Prostate gland (tissue), 2 donors: ENCODE results near the gene ERC2.

ENCODE experiments used
- POLR2A ChIP-seq: fragments of 450-650 bp; IDR thresholded peaks from one replicate; pipeline ENCODE4 v1.6.1; 2016; ENCODE audit warnings: antibody characterized with exemption, mild to moderate bottlenecking
- POLR2AphosphoS5 ChIP-seq: sonication (generic); formaldehyde crosslinking; IDR thresholded peaks from one replicate; pipeline ENCODE4 v1.6.1; 2017; ENCODE audit warnings: antibody characterized with exemption
- TF ChIP-seq, protein P1 (sequence below), 4 experiments: fragments of 200-600 bp in 2 of 4; fragments of 450-650 bp in 2 of 4; sonication (generic) in 2 of 4; IDR thresholded peaks; 1 replicate in 3 of 4; 2 replicates in 1 of 4; pipeline ENCODE4 v1.5.1; 2016 to 2019; ENCODE audit warnings: antibody characterized with exemption in 4 of 4, mild to moderate bottlenecking in 2 of 4, moderate library complexity in 2 of 4

DNA sequence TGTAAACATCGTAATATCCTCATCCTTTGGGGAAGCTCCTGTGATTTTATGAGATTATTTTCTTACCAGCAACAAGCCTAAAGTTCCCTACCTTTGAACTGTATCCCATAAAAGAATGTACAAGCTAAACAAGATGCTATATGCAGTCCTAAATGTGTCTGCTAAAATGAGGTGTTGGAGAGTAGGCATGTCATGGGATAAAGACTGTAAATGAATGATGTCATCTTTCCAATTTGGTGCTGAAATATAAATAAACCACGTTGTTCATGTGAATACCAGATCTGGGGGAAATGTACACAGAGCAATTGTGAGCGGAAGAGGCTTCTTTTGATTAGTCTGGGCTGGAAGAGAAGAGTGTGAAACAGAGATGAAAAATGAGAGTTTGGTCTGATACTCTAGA, 766.3 kb downstream of the ERC2 start:
- no peak for TF ChIP-seq POLR2AphosphoS5
- TF ChIP-seq, protein P1, sequence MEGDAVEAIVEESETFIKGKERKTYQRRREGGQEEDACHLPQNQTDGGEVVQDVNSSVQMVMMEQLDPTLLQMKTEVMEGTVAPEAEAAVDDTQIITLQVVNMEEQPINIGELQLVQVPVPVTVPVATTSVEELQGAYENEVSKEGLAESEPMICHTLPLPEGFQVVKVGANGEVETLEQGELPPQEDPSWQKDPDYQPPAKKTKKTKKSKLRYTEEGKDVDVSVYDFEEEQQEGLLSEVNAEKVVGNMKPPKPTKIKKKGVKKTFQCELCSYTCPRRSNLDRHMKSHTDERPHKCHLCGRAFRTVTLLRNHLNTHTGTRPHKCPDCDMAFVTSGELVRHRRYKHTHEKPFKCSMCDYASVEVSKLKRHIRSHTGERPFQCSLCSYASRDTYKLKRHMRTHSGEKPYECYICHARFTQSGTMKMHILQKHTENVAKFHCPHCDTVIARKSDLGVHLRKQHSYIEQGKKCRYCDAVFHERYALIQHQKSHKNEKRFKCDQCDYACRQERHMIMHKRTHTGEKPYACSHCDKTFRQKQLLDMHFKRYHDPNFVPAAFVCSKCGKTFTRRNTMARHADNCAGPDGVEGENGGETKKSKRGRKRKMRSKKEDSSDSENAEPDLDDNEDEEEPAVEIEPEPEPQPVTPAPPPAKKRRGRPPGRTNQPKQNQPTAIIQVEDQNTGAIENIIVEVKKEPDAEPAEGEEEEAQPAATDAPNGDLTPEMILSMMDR (IDR thresholded peaks at IDR 0.05): no peak
- no peak for TF ChIP-seq POLR2A
